Breast epithelium (tissue), 4 donors: Measurements from ENCODE around the gene RTN4R. TPM values are rescaled to one million over a fixed set of nuclear protein-coding genes. Genes with fewer than 3 reads are reported as not detected.
"Not testable (repeated sequence)": the region's sequence is repeated elsewhere in the genome, so short reads cannot be mapped to it uniquely, and the experiment has no call there.

Experiments
- DNase-seq, 2 donors: peaks; one replicate each; pipeline ENCODE4 v3.0.0-alpha.2; 2019; ENCODE audit warnings: low spot score in 2 of 2
- H3K27ac ChIP-seq, 2 donors: fragments of 200-600 bp; sonication (generic) in 1 of 2; one replicate each; pipeline ENCODE4 v1.5.1; 2016 to 2019; ENCODE audit warnings: mild to moderate bottlenecking in 1 of 2
- H3K27me3 ChIP-seq, 2 donors: fragments of 200-600 bp; sonication (generic) in 1 of 2; one replicate each; pipeline versions ENCODE4 v1.5.1 to v1.6.0; 2017 to 2019; ENCODE audit warnings: control low read depth in 1 of 2, mild to moderate bottlenecking in 1 of 2
- H3K36me3 ChIP-seq: fragments of 200-600 bp; one replicate; pipeline ENCODE4 v1.5.1; 2019
- H3K4me1 ChIP-seq, 2 donors: fragments of 200-600 bp; sonication (generic); one replicate each; pipeline ENCODE4 v1.5.1; 2016 to 2019; ENCODE audit warnings: control low read depth in 1 of 2
- H3K4me3 ChIP-seq, 3 donors: fragments of 200-600 bp; sonication (generic); 1 replicate in 2 of 3; 2 replicates in 1 of 3; pipeline ENCODE4 v1.5.1; 2016 to 2019; ENCODE audit warnings: mild to moderate bottlenecking in 3 of 3, moderate library complexity in 2 of 3
- H3K9me3 ChIP-seq, 2 donors: fragments of 200-600 bp; sonication (generic) in 1 of 2; one replicate each; pipeline ENCODE4 v1.5.1; 2016 to 2019; ENCODE audit warnings: control low read depth in 1 of 2
- POLR2A ChIP-seq: fragments of 450-650 bp; IDR thresholded peaks from one replicate; pipeline ENCODE4 v1.6.1; 2016; ENCODE audit warnings: antibody characterized with exemption, mild to moderate bottlenecking, moderate library complexity
- POLR2AphosphoS5 ChIP-seq, 3 donors: sonication (generic); formaldehyde crosslinking; IDR thresholded peaks; one replicate each; pipeline ENCODE4 v1.6.1; 2017; ENCODE audit warnings: antibody characterized with exemption in 3 of 3
- intact Hi-C: fragments of 100-400 bp; cut with DNase I; formaldehyde crosslinking; loops from one replicate; pipeline ENCODE4 v1.15.1; 2023; ENCODE audit warnings: low total_unique reads
- total RNA-seq, 3 donors: library from RNA; depleted of rRNA; stranded (reverse); fragments of >200 nt; gene quantifications; one replicate each; pipeline ENCODE4 v1.1.0, GENCODE V29; 2016
- TF ChIP-seq, protein P1 (sequence below), 3 donors: fragments of 450-650 bp; IDR thresholded peaks; one replicate each; pipeline ENCODE4 v1.5.1; 2016 to 2017; ENCODE audit warnings: antibody characterized with exemption in 3 of 3, mild to moderate bottlenecking in 3 of 3, moderate library complexity in 3 of 3

Gene RTN4R
- total RNA-seq, 3 donors from 2014 or later, result 0.48 to 2.0 (median 1.9) TPM

DNA sequence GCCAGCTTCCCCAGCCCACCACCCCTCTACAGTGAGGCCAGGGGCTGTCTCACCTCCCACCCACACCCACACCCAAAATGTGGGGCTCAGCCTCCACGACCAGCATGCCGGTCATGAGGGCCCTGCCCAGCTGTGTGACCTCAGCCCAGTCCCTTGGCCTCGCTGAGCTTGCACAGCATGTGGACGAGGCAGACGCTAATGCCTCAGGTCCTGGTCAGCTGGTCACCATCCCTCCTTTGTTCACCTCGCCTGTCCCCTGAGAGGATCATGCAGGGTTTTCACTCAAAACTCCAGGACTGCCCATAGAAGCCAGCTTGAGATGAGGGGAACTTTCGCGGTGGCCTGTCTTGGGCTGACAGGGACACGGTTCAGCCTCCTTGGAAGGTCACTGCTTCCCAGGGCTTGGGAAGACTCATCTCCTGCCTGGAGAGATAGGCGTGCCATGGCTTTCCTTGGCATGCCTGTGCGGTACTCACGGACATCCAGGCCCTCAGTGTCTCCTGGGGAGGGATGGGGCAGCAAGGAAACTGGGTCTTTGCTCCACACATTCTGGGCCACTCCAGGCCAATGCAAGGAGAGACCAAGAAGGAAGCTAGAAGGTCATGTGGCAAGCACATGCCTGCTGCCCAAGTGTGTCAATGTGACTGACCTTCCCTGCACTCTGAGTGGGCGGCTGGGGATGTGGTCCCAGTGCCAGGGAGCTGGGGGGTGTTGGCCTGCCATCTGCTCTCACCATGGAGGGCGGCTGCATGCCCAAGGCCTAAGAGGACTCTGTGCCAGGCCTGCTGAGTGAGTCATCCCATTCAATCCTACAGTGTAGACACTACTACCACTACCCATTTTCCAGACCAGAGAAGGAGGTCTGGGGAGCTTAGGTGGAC, 3.2 kb upstream of the RTN4R start:
- H3K27me3 ChIP-seq, result no peaks in the 10 kb centered on the region
- H3K36me3 ChIP-seq, result no peaks in the 10 kb centered on the region
- H3K27ac ChIP-seq, result no peak overlapping the region
- intact Hi-C loops, result no loop called here
- TF ChIP-seq POLR2A, result no peak
- TF ChIP-seq, protein P1, sequence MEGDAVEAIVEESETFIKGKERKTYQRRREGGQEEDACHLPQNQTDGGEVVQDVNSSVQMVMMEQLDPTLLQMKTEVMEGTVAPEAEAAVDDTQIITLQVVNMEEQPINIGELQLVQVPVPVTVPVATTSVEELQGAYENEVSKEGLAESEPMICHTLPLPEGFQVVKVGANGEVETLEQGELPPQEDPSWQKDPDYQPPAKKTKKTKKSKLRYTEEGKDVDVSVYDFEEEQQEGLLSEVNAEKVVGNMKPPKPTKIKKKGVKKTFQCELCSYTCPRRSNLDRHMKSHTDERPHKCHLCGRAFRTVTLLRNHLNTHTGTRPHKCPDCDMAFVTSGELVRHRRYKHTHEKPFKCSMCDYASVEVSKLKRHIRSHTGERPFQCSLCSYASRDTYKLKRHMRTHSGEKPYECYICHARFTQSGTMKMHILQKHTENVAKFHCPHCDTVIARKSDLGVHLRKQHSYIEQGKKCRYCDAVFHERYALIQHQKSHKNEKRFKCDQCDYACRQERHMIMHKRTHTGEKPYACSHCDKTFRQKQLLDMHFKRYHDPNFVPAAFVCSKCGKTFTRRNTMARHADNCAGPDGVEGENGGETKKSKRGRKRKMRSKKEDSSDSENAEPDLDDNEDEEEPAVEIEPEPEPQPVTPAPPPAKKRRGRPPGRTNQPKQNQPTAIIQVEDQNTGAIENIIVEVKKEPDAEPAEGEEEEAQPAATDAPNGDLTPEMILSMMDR (IDR thresholded peaks at IDR 0.05), result no peak
- TF ChIP-seq POLR2AphosphoS5 (IDR thresholded peaks at IDR 0.05), result no peak
- H3K4me3 ChIP-seq, result no peak overlapping the region
- no peak for DNase-seq
- H3K4me1 ChIP-seq, result peaks cover 7 to 8% of the 10 kb centered on the region in 2 donors
- no peaks in the 10 kb centered on the region for H3K9me3 ChIP-seq

DNA sequence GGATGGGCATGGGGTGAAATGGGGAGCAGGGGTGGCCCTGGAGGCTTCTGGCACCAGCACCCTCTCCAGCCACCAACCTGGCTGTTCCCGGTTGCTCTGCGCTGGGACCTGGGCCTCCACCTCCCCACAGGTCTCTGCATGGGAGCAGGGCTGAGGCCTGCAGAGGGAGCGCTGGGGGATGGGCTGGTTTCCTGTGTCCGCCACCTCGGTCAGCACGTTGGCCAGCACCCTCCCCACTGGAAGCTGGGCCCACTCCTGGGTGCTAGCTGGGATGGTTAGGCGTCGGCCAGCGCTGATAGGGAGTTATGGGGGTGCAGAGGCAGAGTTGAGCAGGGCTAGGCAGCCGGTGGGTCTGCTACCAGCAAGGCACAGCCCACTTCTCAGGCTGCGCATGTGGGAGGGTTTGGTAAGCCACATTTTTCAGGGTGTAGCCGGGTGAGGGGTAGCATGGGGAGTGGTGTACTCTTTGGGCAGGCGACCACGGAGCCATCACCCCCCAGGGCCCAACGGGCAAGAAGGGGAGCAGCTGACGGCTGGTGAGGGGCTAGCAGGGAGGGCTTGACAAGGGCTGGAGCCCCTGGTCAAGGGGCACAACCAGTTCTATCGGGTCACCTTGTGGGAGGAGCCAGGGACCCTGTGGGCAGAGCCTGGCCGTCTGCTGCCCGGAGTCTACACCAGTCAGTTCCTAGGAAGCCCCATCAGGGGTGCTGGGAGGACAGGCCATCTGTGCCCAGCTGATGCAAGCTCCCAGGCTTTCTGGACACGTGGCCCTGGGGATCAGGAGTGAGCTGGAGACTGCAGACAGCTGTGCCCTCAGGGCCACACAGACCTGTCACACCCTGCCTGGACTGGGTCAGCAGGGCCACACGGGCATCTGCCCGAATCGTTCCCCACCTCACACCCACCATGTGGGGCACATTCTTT, 2.3 kb upstream of the RTN4R start:
- H3K36me3 ChIP-seq, H3K4me3 ChIP-seq, H3K4me1 ChIP-seq, intact Hi-C loops, DNase-seq, H3K27me3 ChIP-seq, H3K9me3 ChIP-seq, H3K27ac ChIP-seq: not testable (repeated sequence)

DNA sequence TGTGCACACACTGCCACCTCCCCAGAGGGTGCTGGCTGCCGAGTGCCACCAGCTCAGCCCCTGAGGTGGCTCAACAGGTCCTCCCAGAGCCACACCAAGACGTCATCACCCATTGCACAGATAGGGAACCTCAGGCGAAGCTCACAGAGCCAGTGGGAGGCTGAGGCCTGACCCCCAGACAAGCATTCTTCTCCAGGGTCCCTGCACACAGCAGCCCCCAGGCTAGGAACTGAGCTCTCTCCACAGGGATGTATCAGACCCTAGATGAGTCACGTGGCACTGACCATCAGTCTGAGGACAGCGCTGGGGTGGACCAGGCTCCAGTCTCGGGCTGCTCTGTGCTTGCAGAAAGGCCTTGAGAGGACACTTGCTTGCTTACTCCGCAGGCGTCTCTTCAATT, 1.6 kb upstream of the RTN4R start:
- H3K27me3 ChIP-seq, H3K36me3 ChIP-seq, H3K27ac ChIP-seq, DNase-seq, H3K9me3 ChIP-seq, intact Hi-C loops, H3K4me3 ChIP-seq, H3K4me1 ChIP-seq: not testable (repeated sequence)

DNA sequence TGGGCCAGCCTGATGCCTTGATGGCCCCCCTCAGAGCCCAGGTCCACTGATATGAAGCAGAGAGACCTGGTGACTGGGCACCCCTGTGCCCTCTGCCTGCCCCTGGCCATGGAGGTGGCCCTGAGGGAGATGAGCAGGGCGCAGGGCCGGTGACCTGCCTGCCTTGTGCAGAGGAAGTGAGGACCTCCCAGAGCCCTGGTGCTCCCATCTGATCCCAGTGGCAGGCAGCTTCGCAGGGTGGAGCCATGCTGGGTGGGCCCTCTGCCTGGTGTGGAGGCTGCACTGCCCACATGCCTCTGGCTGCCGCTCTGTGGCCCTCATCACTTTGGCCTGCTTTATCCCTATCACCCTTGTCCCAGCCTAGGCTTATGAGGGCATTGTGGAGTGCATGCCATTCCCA, 1.1 kb upstream of the RTN4R start:
- H3K36me3 ChIP-seq, H3K27me3 ChIP-seq, DNase-seq, intact Hi-C loops, H3K4me3 ChIP-seq, H3K4me1 ChIP-seq, H3K27ac ChIP-seq, H3K9me3 ChIP-seq: not testable (repeated sequence)

DNA sequence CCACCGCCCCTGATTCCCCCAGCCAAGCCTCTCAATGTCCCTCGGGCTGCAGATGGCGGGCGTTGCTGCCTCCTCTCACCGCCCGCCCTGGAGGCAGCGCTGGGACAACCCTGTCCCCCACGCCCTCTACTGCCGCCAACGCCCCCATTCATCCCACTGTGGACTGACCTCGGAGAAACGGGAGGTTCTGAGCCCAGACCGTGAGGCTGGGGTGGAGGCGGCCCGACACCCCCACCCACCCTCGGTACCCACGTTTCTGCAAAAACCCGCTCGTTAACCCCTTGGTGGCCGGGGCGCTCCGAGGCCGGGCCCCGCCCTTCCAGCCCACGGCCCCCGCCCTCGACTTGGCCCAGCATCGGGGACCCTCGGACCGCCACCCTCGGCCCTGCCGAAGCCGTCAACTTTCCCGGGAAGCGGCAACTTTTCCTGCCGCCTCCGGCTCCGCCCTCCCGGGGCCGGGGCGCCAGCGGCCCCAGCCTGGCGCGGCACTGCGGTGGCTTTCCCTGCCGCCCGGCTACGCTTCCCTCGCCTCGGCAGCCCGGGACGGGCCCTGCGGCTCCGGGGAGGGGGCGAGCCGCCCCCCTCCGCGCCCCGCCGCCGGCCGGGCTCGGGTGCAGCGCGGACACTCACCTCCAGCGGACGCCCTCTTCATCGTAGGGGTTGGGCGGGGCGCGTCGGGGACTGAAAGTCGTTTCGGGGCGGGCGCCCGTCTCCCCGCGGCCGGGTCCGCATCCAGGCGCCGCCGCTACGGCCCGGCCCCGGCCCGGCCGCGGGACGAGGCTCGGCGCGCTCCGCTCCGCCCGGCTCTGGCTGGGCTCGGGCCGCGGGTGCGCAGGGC, 458 bp downstream of the RTN4R start:
- H3K9me3 ChIP-seq, result no peaks in the 10 kb centered on the region
- no peaks in the 10 kb centered on the region for H3K36me3 ChIP-seq
- no peaks in the 10 kb centered on the region for H3K27me3 ChIP-seq
- H3K27ac ChIP-seq, result peak overlapping the region in 1 of 2 donors; percentile 38
- peak overlapping the region; percentile 33 to 84 (median 60) for H3K4me3 ChIP-seq
- TF ChIP-seq, protein P1 (IDR thresholded peaks at IDR 0.05), result no peak
- TF ChIP-seq POLR2A (no peak), POLR2AphosphoS5 (IDR thresholded peaks at IDR 0.05) (no peak)
- no peak for DNase-seq
- H3K4me1 ChIP-seq, result peaks cover 7 to 8% of the 10 kb centered on the region in 2 donors
- intact Hi-C loops, result no loop called here

DNA sequence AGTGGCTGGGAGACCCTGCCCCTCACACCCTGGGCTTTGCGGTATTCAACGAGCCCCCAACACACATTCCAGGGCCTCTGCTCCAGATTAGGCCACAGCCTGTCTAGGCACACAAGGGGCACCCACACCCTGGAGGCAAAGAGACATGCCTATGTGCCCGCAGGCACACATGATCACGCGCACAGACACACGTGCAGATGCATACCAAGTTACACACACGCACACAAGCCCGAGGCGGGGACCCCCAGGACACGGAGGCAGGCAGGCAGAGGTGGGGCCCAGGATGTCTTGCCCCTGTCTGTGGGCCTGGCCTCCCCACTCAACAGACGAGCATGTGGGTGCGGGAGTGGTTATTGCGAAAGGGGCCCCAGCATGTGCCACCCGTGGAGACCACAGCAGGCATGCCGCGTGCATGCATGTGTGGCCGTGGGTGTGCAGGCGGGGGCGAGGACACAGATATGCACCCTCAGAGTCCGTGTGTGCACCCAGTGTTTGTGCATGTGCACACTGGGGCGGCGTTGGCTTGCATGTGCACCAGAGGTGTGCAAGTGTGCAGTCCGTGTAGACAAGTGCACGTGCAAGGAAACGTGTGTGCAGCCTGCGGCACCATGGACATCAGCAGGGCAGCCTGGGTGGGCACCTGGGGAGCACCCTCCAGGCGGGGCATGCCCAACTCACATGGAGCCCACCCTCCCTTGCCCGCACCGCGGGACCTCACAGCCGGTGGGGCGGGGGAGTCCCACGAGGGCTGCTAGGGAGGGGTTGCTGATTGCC, 1.3 kb downstream of the RTN4R start:
- H3K27ac ChIP-seq, H3K27me3 ChIP-seq, intact Hi-C loops, H3K9me3 ChIP-seq, H3K4me1 ChIP-seq, DNase-seq, H3K36me3 ChIP-seq: not testable (repeated sequence)
- H3K4me3 ChIP-seq, result peak overlapping the region in 2 of 3 donors; percentile 60 to 84

DNA sequence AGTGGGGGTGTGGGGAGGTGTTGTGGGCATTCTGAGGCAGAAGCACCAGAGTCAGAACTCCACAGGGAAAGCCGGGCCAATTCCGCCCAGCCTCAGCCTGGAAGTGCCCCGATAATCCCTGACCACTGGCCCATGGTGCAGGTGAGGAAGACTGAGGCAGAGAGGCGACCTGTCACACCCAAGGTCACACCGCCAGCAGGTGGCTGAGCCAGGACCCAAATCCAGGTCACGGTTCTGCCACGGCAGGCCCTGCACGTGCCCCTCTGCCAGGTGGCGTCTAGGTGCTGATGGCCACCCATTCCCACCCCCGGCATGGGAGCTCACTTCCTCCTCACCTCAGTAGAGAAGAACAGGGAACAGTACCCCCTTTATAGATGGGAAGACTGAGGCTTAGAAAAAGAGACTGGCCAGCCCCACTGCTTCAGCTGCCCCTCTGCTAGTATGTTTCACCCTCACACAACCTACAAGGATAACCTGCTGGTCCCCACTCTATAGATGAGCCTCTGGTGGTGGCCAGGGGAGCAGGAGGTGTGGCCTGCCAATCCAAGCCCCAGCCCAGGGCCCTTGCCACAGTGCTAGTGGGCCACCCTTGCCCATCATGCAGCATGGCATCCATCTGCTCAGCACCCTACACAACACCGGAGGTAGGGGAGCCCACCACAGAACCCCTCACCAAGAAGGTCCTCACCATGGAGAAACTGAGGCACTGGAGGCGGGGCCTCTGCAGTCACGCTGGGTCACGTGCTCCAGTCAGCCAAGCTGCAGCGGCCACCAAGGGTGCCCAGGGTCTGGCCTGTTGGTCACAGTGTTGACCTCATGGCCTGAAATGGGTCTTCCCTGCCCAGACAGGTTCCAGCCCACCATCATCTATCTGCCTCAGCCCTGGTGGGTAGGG, 2.1 kb downstream of the RTN4R start:
- DNase-seq, H3K27ac ChIP-seq, H3K9me3 ChIP-seq, H3K36me3 ChIP-seq, H3K4me3 ChIP-seq, H3K4me1 ChIP-seq, H3K27me3 ChIP-seq, intact Hi-C loops: not testable (repeated sequence)
